Mesothelial cell of epicardium (in vitro differentiated cells): ENCODE data around the gene INPP1. TPM values are rescaled to one million over a fixed set of nuclear protein-coding genes. Genes with fewer than 3 reads are reported as not detected.
A peak's percentile ranks its signal among the peaks of the same experiment; 100 is the strongest.

ENCODE experiments used
- DNase-seq, 2 experiments: peaks; one replicate each; pipeline ENCODE4 v3.0.0; 2021; ENCODE audit warnings: low spot score in 2 of 2; ENCODE audit not compliant: unreplicated experiment in 2 of 2
- H3K27ac Mint-ChIP-seq: 2 replicates; pipeline ENCODE4 v1.8.0; 2021; ENCODE audit warnings: mixed read lengths
- H3K27me3 Mint-ChIP-seq: 2 replicates; pipeline ENCODE4 v1.8.0; 2021; ENCODE audit warnings: low read depth, mixed read lengths
- H3K36me3 Mint-ChIP-seq: 2 replicates; pipeline ENCODE4 v1.8.0; 2021; ENCODE audit warnings: mixed read lengths
- H3K4me1 Mint-ChIP-seq: 2 replicates; pipeline ENCODE4 v1.8.0; 2021; ENCODE audit warnings: mixed read lengths
- H3K4me3 Mint-ChIP-seq: 2 replicates; pipeline ENCODE4 v1.8.0; 2021; ENCODE audit warnings: mild to moderate bottlenecking, moderate library complexity, mixed read lengths
- H3K9me3 Mint-ChIP-seq: 2 replicates; pipeline ENCODE4 v1.8.0; 2021; ENCODE audit warnings: mixed read lengths
- CTCF ChIP-seq: fragments of 200-600 bp; sonication (generic); IDR thresholded peaks from one replicate; pipeline ENCODE4 v1.5.0; 2021; ENCODE audit warnings: antibody characterized with exemption; ENCODE audit not compliant: unreplicated experiment
- total RNA-seq: library from RNA; stranded (reverse); gene quantifications from 3 replicates; pipeline ENCODE4 v1.2.1, GENCODE V29; 2021

Gene INPP1
- total RNA-seq, 1 donor from 2014 or later, result 18.4 TPM

DNA sequence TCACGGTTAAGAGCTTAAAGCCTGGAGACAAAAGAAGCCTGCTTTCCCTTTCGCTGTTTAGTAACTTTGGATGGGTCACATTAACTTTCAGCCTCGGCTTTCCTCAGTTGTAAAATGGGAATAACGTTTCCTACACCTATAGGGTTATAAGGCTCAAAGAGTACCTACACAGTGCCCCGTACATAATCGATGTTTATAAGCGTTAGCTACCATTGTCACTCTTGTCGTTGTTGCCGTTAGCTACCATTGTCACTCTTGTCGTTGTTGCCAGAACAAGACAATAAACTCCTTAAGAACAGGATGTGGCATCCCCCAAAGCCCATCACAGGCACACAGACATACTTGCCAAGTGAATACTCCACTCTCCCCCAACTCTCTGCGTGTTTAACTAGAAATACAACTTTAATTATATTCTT, 63.9 kb downstream of the INPP1 start:
- H3K4me3 Mint-ChIP-seq, result peak overlapping the region; percentile 68
- H3K36me3 Mint-ChIP-seq, result no peaks in the 10 kb centered on the region
- no peak overlapping the region for H3K27ac Mint-ChIP-seq
- DNase-seq, result no peak
- TF ChIP-seq CTCF, result no peak
- peaks cover 7% of the 10 kb centered on the region for H3K4me1 Mint-ChIP-seq
- no peaks in the 10 kb centered on the region for H3K9me3 Mint-ChIP-seq
- peaks cover 19% of the 10 kb centered on the region for H3K27me3 Mint-ChIP-seq

DNA sequence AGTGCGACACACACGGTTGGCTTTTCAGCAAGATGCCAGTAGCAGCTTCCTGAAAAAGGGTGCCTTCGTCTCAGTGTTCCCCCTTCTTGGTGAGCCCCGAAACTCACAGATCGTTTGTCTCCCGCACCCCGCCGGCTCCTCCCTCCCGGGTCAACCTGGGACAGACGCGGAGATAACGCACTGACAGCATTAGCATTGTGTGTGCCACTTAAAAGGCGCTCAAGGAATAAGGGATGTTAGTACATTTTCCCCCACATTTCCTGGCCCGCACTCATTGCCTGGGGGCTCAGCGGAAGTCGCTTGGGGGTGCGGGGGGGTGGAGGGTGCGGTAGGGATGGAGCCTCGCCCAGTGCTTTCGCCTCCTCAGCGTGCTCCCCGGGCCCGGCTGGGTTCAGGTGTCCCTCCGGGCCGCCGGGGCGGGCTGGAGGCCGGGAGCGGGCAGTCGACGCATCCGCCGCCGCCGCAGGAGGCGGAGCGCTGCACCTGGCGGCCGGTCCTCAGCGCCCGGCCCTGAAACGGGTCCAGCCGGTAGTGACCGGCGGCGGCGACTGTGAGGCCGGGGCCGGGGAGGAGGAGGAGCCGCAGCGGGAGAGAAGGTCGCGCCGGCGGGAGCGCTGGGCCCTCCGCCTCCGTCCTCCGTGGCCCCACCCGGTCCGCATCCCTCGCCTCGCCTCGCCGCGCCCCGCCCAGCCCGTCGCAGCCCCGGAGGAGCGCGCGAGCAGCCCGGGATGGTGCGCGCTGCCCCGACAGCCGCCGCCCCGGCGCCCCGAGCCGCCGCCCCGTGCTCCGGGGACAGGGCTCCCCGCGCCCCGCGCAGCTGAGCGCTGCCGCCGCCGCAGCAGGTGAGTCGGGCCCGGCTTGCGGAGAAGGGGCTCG, 64.5 kb downstream of the INPP1 start, which contains the start of gene MFSD6:
Gene MFSD6, plus strand, starts transcription at position 694 of the 876 bp plus-strand sequence. CDS start 27,675 bp downstream, outside the sequence.
- Mint-ChIP-seq H3K27ac (no peak within 1 kb of the TSS), H3K9me3 (no peaks in the 10 kb centered on the region), H3K4me1 (peaks cover 7% of the 10 kb centered on the region), H3K4me3 (peak within 1 kb of the TSS; percentile 75), H3K27me3 (peaks cover 19% of the 10 kb centered on the region), H3K36me3 (no peaks in the 10 kb centered on the region)
- DNase-seq, result peak; percentile 30 to 53
- no peak for TF ChIP-seq CTCF

DNA sequence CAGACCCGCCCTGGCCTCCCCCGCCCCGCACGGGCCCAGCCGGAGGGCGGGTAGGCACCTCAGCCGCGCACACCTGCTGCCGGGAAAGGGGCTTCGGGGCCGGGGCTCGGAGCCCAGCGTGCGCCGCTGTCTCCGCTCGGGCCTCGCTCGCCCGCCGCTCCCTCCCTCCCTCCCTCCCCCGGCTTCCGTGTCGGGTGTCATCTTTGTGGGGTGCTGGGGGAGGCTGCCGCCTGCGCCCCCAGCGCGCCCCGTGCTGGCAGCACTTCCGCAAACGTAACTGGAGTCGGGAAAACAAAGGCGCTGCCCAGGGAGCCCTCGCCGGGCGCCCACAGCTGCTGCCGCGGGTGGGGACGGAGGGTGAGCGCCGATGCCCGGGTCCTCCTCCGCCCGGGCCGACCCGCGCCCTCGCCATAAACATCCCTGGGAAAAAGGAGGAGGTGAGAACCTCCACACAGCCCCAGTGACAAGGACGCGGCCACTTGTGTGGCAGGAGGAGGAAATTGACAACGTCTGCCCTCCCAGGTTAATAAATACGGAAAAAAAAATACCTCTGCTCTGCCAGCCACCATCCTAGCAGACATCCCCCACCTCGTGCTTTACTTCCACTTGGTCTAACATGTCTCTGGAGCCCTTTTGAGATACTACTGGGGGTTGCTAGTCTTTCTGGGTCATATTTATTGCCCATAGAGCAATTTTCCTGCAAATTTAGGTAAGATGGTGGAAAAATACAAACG, 65.3 kb downstream of the INPP1 start:
- H3K4me1 Mint-ChIP-seq, result peaks cover 7% of the 10 kb centered on the region
- TF ChIP-seq CTCF, result no peak
- peak in 1 of 2 experiments; percentile 45 for DNase-seq
- peak overlapping the region; percentile 75 for H3K4me3 Mint-ChIP-seq
- no peaks in the 10 kb centered on the region for H3K9me3 Mint-ChIP-seq
- H3K36me3 Mint-ChIP-seq, result no peaks in the 10 kb centered on the region
- H3K27me3 Mint-ChIP-seq, result peaks cover 19% of the 10 kb centered on the region
- no peak overlapping the region for H3K27ac Mint-ChIP-seq

- no peak overlapping the region for H3K27ac Mint-ChIP-seq
- no peak for DNase-seq
- no peaks in the 10 kb centered on the region for H3K36me3 Mint-ChIP-seq
- H3K4me3 Mint-ChIP-seq, result peak overlapping the region; percentile 75
- no peak for TF ChIP-seq CTCF
- H3K27me3 Mint-ChIP-seq, result peaks cover 19% of the 10 kb centered on the region
- H3K4me1 Mint-ChIP-seq, result peaks cover 7% of the 10 kb centered on the region
- H3K9me3 Mint-ChIP-seq, result no peaks in the 10 kb centered on the region
Measured at GRCh38 chr2:190409616-190410015, 66.2 kb downstream of the INPP1 start.

DNA sequence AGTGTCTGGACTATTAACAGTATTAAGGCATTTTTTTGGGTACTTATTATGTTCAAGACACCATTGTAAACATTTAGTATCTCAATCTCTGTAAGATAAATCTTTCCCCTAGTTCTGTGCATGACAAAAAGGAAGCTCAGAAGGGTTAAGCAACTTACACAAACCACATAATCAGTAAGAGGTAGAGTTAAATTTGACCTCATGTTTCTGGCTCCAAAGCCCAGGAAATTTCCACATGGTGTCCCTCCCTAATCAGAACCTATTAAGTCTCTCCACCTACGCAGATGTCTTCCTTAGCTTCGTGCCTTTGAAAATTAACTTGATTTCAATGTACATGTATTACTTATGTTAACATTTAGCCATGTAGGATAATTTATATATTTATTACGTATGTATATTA, 66.8 kb downstream of the INPP1 start:
- DNase-seq, result no peak
- Mint-ChIP-seq H3K4me1 (peaks cover 7% of the 10 kb centered on the region), H3K27me3 (peaks cover 19% of the 10 kb centered on the region), H3K4me3 (peak overlapping the region; percentile 75), H3K27ac (no peak overlapping the region), H3K36me3 (no peaks in the 10 kb centered on the region), H3K9me3 (no peaks in the 10 kb centered on the region)
- TF ChIP-seq CTCF, result no peak
